Esophagus muscularis mucosa (tissue), 3 donors: ENCODE results near the gene USP48.

Experiments
- CTCF ChIP-seq, 3 experiments: fragments of 200-600 bp in 2 of 3; fragments of 450-650 bp in 1 of 3; sonication (generic) in 2 of 3; IDR thresholded peaks; one replicate each; pipeline ENCODE4 v1.5.1; 2017 to 2019; ENCODE audit warnings: antibody characterized with exemption in 3 of 3, mild to moderate bottlenecking in 2 of 3, moderate library complexity in 1 of 3
- POLR2AphosphoS5 ChIP-seq, 2 donors: sonication (generic); formaldehyde crosslinking; IDR thresholded peaks; one replicate each; pipeline ENCODE4 v1.6.1; 2017; ENCODE audit warnings: antibody characterized with exemption in 2 of 2

- TF ChIP-seq POLR2AphosphoS5 (IDR thresholded peaks at IDR 0.05) = no peak
- TF ChIP-seq CTCF (IDR thresholded peaks at IDR 0.05) = no peak
Measured at GRCh38 chr1:21661886-21662285, 121.1 kb downstream of the USP48 start.
